HEK293T (cell line): ENCODE results near the gene USP50.

Experiments used
- CTCF ChIA-PET: fragments of 350-600 bp; formaldehyde crosslinking; extraction: SDS; loops from one replicate; lab custom pipeline; 2021; ENCODE audit warnings: antibody characterized with exemption, inconsistent platforms; lab: Yijun Ruan, JAX
- POLR2A ChIA-PET: fragments of 350-600 bp; formaldehyde crosslinking; extraction: SDS; loops from one replicate; lab custom pipeline; 2020; ENCODE audit warnings: antibody characterized with exemption, inconsistent platforms; lab: Yijun Ruan, JAX
- DNase-seq: peaks from one replicate; pipeline ENCODE4 v3.0.0; 2012; ENCODE audit warnings: mixed read lengths; ENCODE audit errors: extremely low spot score
- ARNT ChIP-seq: fragments of 450-650 bp; IDR thresholded peaks from 2 replicates; pipeline ENCODE4 v1.6.1; 2017; ENCODE audit warnings: mild to moderate bottlenecking
- BHLHE40 ChIP-seq: fragments of 450-650 bp; IDR thresholded peaks from 2 replicates; pipeline ENCODE4 v1.6.1; 2016; ENCODE audit warnings: mild to moderate bottlenecking, moderate library complexity, borderline replicate concordance
- CTBP1 ChIP-seq: fragments of 450-650 bp; IDR thresholded peaks from 2 replicates; pipeline ENCODE4 v1.6.1; 2016; ENCODE audit warnings: borderline replicate concordance
- ELF4 ChIP-seq: fragments of 450-650 bp; IDR thresholded peaks from 2 replicates; pipeline ENCODE4 v1.6.1; 2017; ENCODE audit warnings: antibody characterized with exemption
- FOXA1 ChIP-seq: fragments of 450-650 bp; IDR thresholded peaks from 2 replicates; pipeline ENCODE4 v1.6.1; 2016; ENCODE audit warnings: mild to moderate bottlenecking
- FOXK2 ChIP-seq: fragments of 450-650 bp; IDR thresholded peaks from 2 replicates; pipeline ENCODE4 v1.6.1; 2016; ENCODE audit warnings: mild to moderate bottlenecking
- FOXM1 ChIP-seq: fragments of 450-650 bp; IDR thresholded peaks from 2 replicates; pipeline ENCODE4 v1.6.1; 2017; ENCODE audit warnings: mild to moderate bottlenecking, borderline replicate concordance
- HDGF ChIP-seq: fragments of 450-650 bp; IDR thresholded peaks from 2 replicates; pipeline ENCODE4 v1.6.1; 2017; ENCODE audit warnings: antibody characterized with exemption, borderline replicate concordance
- L3MBTL2 ChIP-seq: fragments of 450-650 bp; conservative IDR thresholded peaks from 2 replicates; pipeline ENCODE4 v1.6.1; 2016; ENCODE audit warnings: mild to moderate bottlenecking
- LEF1 ChIP-seq: fragments of 450-650 bp; IDR thresholded peaks from 2 replicates; pipeline ENCODE4 v1.6.1; 2017; ENCODE audit warnings: mild to moderate bottlenecking, borderline replicate concordance
- NFRKB ChIP-seq: fragments of 450-650 bp; IDR thresholded peaks from 2 replicates; pipeline ENCODE4 v1.6.1; 2016; ENCODE audit warnings: mild to moderate bottlenecking, moderate library complexity
- PKNOX1 ChIP-seq: fragments of 450-650 bp; IDR thresholded peaks from 2 replicates; pipeline ENCODE4 v1.6.1; 2016
- SP1 ChIP-seq: fragments of 450-650 bp; IDR thresholded peaks from 2 replicates; pipeline ENCODE4 v1.6.1; 2017
- SUZ12 ChIP-seq: fragments of 450-650 bp; IDR thresholded peaks from 2 replicates; pipeline ENCODE4 v1.6.1; 2016; ENCODE audit warnings: mild to moderate bottlenecking
- TARDBP ChIP-seq: fragments of 450-650 bp; IDR thresholded peaks from 2 replicates; pipeline ENCODE4 v1.6.1; 2016
- ZNF384 ChIP-seq: fragments of 450-650 bp; IDR thresholded peaks from 2 replicates; pipeline ENCODE4 v1.6.1; 2016

USP50 gene

DNA sequence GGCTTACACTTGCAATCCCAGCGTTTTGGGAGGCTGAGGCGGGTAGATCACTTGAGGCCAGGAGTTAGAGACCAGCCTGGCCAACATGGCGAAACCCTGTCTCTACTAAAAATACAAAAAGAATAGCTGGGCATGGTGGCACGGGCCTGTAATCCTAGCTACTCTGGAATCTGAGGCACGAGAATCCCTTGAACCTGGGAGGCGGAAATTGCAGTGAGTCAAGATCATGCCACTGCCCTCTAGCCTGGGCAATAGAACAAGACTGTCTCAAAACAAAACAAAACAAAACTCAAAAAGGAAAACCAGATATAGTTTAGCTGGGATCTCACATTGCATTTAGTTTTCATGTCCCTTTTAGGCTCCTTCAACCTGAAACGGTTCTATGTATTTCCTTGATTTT, 2.9 kb upstream of the USP50 start:
- ChIA-PET POLR2A (no interaction called here), CTCF (no interaction called here)
- TF ChIP-seq FOXA1 (no peak), FOXM1 (no peak), ELF4 (no peak), SUZ12 (no peak), CTBP1 (no peak), HDGF (no peak), TARDBP (no peak), PKNOX1 (no peak), NFRKB (no peak), L3MBTL2 (no peak), ZNF384 (no peak)
- DNase-seq: no peak

DNA sequence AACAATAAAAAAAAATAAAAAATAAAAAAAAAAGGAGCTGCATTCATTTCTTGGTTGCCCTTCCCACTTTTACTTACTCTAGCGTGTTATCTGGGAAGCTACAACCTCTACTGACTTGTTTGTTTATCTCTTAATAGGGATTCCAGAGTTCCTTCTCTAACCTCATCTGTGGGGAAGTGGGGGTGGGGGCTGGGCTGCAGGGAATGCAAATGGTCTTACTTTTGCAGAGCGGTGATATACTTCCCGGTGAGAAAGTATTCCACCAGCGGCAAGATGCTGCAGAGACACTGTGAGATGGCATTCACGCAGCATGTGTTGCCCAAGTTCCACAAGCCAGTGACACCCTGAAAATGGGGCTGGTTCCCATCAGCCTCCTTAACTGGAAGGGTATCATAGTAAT, 2.1 kb downstream of the USP50 start:
- POLR2A ChIA-PET: no interaction called here

DNA sequence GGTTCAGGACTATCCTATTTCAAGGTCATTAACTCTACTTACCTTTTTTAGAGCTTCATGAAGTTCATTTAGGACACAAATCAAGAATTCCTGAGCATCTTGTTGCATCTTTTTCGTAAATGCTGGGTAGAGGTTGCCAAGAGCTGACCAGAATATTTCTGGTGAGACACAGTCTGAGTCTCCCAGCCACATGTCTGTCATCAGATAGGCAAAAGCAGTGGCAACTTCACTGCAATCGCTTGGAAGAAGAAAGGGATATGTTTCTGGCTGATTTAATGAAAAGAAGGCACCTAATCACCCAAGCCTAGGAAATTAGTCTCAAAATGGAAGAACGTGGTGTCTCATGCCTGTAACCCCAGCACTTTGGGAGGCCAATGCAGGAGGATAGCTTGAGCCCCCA, 2.9 kb downstream of the USP50 start:
- POLR2A ChIA-PET: no interaction called here
- no peak for TF ChIP-seq SUZ12
- TF ChIP-seq FOXK2: no peak
- TF ChIP-seq ZNF384: no peak
- TF ChIP-seq ELF4: no peak
- no peak for TF ChIP-seq ARNT
- TF ChIP-seq HDGF: no peak
- TF ChIP-seq PKNOX1: no peak
- no peak for TF ChIP-seq CTBP1
- CTCF ChIA-PET: no interaction called here
- no peak for DNase-seq

More for the DNA sequence above, 2.1 kb downstream of the USP50 start:
- CTCF ChIA-PET: no interaction called here
- no peak for TF ChIP-seq SUZ12
- no peak for TF ChIP-seq ARNT
- no peak for DNase-seq

- TF ChIP-seq FOXM1 (no peak), L3MBTL2 (no peak), CTBP1 (no peak), LEF1 (no peak), PKNOX1 (no peak), SP1 (no peak), ZNF384 (no peak), BHLHE40 (no peak), TARDBP (no peak), HDGF (no peak), FOXA1 (no peak), ARNT (no peak), SUZ12 (no peak), ELF4 (no peak), NFRKB (no peak), FOXK2 (no peak)
- DNase-seq: no peak
- ChIA-PET POLR2A (no interaction called here), CTCF (no interaction called here)
These were observed 3.6 kb downstream of the USP50 start for GRCh38 chr15:50542887-50543210.

DNA sequence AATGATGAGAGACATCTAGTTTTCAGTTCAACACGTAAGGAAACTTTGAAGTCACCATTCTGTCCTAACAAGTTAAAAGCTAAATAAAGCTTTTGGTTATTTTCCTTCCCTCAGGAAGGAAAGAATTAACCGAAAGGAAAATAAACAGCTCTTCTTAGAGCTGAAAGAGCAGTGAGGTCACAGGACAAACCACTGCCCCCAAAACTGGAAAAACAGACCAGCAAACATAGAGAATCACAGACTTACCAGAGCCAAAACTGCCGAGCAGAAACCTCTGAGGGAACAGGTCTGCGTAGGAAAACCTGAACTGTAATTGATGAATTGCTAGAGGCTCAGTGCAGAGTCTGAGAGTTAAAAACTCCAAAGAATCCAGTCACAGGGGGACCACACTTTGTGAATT, 14.7 kb downstream of the USP50 start:
- ChIA-PET CTCF (no interaction called here), POLR2A (no interaction called here)
- no peak for DNase-seq

GRCh38 chr15:50531163-50531562, 15.3 kb downstream of the USP50 start:
- no peak for DNase-seq
- POLR2A ChIA-PET: no interaction called here
- TF ChIP-seq ELF4 (no peak), LEF1 (no peak), SUZ12 (no peak), FOXK2 (no peak)
- CTCF ChIA-PET: no interaction called here

More for the DNA sequence above, 14.7 kb downstream of the USP50 start:
- TF ChIP-seq ARNT (no peak), ELF4 (no peak), CTBP1 (no peak), SP1 (no peak), BHLHE40 (no peak), FOXA1 (no peak), FOXM1 (no peak), LEF1 (no peak), TARDBP (no peak), ZNF384 (no peak), SUZ12 (no peak), HDGF (no peak), L3MBTL2 (no peak), NFRKB (no peak)

DNA sequence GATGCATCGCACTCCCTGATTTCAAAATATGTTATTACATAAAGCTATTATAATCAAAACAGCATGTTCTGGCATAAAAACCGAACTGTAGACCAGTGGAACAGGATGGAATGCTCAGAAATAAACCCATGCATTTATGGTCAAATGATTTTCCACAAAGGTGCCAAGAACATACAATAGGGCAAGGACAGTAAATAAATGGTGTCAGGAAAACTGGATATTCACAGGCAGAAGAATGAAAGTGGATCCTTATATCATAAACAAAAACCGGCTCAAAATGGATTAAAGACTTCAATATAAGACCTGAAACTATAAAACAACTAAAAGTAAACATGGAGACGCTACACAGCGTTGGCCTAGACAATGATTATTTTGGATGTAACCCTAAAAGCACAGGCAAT, 22.6 kb downstream of the USP50 start:
- POLR2A ChIA-PET: no interaction called here
- no peak for TF ChIP-seq FOXM1
- no peak for TF ChIP-seq LEF1
- TF ChIP-seq TARDBP: no peak
- TF ChIP-seq ZNF384: no peak
- no peak for TF ChIP-seq CTBP1
- TF ChIP-seq FOXK2: no peak
- TF ChIP-seq L3MBTL2: no peak
- no peak for TF ChIP-seq FOXA1
- TF ChIP-seq SP1: no peak
- TF ChIP-seq SUZ12: no peak
- TF ChIP-seq BHLHE40: no peak
- CTCF ChIA-PET: no interaction called here
- no peak for DNase-seq
